HCT116 (cell line): ENCODE data around the gene RABGGTB.

Experiments used
- CEBPB ChIP-seq: IDR thresholded peaks from 2 replicates; pipeline ENCODE4 v1.6.1; 2012; ENCODE audit warnings: low read depth
- EZH2phosphoT487 ChIP-seq: fragments of 200-600 bp; IDR thresholded peaks from 2 replicates; pipeline ENCODE4 v1.6.1; 2018; ENCODE audit warnings: antibody characterized with exemption, borderline replicate concordance
- POLR2A ChIP-seq: IDR thresholded peaks from 2 replicates; pipeline ENCODE4 v1.7.0; 2011; ENCODE audit warnings: borderline replicate concordance; ENCODE audit not compliant: insufficient read depth, insufficient read length; ENCODE audit errors: extremely low read depth
- POLR2AphosphoS5 ChIP-seq: IDR thresholded peaks from 2 replicates; pipeline ENCODE4 v1.6.1; 2011; ENCODE audit warnings: mild to moderate bottlenecking, low read depth, low read length, moderate library complexity
- SIN3A ChIP-seq: IDR thresholded peaks from 2 replicates; pipeline ENCODE4 v1.6.1; 2012; ENCODE audit warnings: low read depth
- YY1 ChIP-seq: IDR thresholded peaks from 2 replicates; pipeline ENCODE4 v1.6.1; 2011; ENCODE audit warnings: low read length, low read depth, moderate library complexity, mild to moderate bottlenecking; ENCODE audit not compliant: insufficient replicate concordance; ENCODE audit errors: extremely low read depth
- ZFX ChIP-seq: fragments of 450-650 bp; IDR thresholded peaks from 2 replicates; pipeline ENCODE4 v1.6.1; 2017
- TF ChIP-seq, protein P1 (sequence below), 3 experiments: fragments of 200-600 bp in 1 of 3; sonication (generic) in 1 of 3; IDR thresholded peaks in 2 of 3; conservative IDR thresholded peaks in 1 of 3; 2 replicates each; pipeline ENCODE4 v1.5.1; 2012 to 2017; ENCODE audit warnings: low read depth in 2 of 3, low read length in 2 of 3, antibody characterized with exemption in 1 of 3, borderline replicate concordance in 1 of 3, control low read depth in 1 of 3, mild to moderate bottlenecking in 1 of 3, mixed read lengths in 1 of 3, mixed run types in 1 of 3, moderate library complexity in 1 of 3; ENCODE audit not compliant: insufficient read depth in 1 of 3

DNA sequence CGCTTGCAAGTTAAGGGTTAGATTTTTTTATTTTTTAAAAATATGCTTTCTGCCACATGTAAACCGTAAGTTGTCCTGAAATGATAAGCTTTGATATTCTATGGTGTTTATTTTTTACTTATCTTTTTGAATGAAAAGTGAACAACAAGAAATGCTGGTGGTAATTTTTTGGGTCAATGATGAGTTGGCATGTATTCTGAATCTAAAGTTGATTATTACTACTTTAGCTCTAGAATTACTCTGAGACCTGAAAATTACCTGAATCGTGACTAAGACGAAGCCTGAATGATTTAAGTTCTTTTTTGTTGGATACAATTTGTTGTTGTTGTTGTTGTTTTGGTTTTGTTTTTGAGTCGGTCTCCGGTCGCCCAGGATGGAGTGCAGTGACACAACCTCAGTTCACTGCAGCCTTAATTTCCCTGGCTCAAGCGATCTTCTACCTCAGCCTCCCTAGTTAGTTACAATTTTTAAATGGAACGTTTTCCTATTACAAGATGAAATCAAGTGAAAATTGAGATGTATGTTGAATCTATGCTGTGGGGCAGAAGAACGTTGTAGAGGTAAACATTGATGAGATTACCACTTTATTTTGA lies 941 bp downstream of the RABGGTB start:
- TF ChIP-seq, protein P1, sequence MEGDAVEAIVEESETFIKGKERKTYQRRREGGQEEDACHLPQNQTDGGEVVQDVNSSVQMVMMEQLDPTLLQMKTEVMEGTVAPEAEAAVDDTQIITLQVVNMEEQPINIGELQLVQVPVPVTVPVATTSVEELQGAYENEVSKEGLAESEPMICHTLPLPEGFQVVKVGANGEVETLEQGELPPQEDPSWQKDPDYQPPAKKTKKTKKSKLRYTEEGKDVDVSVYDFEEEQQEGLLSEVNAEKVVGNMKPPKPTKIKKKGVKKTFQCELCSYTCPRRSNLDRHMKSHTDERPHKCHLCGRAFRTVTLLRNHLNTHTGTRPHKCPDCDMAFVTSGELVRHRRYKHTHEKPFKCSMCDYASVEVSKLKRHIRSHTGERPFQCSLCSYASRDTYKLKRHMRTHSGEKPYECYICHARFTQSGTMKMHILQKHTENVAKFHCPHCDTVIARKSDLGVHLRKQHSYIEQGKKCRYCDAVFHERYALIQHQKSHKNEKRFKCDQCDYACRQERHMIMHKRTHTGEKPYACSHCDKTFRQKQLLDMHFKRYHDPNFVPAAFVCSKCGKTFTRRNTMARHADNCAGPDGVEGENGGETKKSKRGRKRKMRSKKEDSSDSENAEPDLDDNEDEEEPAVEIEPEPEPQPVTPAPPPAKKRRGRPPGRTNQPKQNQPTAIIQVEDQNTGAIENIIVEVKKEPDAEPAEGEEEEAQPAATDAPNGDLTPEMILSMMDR (IDR thresholded peaks at IDR 0.05 in 2 of 3, conservative IDR thresholded peaks at IDR 0.05 in 1 of 3; ENCODE audit: borderline replicate concordance in 1 of 3, insufficient read depth in 1 of 3, low read depth in 2 of 3, low read length in 2 of 3) = no peak
- TF ChIP-seq POLR2A (no peak), CEBPB (no peak), SIN3A (peak; percentile 4; the same call in 1 of the 2 replicates), EZH2phosphoT487 (no peak), YY1 (no peak), POLR2AphosphoS5 (peak; percentile 5; the same call in 1 of the 2 replicates), ZFX (no peak)
